MCF 10A (cell line): Measurements from ENCODE around the gene EHMT1. TPM values are rescaled to one million over a fixed set of nuclear protein-coding genes. Genes with fewer than 3 reads are reported as not detected.

Experiments
- BruUV-seq: library from RNA; stranded (reverse); fragments of 400-500 nt; replicated peaks from 2 replicates; lab custom pipeline; 2021; lab: Mats Ljungman, UMichigan
- CTCF ChIA-PET: fragments of 300-600 bp; sonication (Branson Sonifier 250); formaldehyde crosslinking; extraction: SDS; loops from one replicate; lab custom pipeline; 2021; ENCODE audit warnings: antibody characterized with exemption, inconsistent platforms; lab: Yijun Ruan, JAX
- POLR2A ChIA-PET: fragments of 300-600, 350-650 bp; sonication (Branson Sonifier 250); formaldehyde crosslinking; extraction: SDS; loops from one replicate; lab custom pipeline; 2020; ENCODE audit warnings: antibody characterized with exemption, inconsistent platforms; lab: Yijun Ruan, JAX
- DNase-seq: peaks from one replicate; pipeline ENCODE4 v3.0.0-alpha.2; 2018; ENCODE audit not compliant: unreplicated experiment
- H3K27ac Mint-ChIP-seq: one replicate; pipeline ENCODE4 v1.8.0; 2022; ENCODE audit warnings: mild to moderate bottlenecking, low read depth, mixed read lengths; ENCODE audit not compliant: unreplicated experiment
- H3K27me3 Mint-ChIP-seq: one replicate; pipeline ENCODE4 v1.8.0; 2022; ENCODE audit warnings: mixed read lengths; ENCODE audit not compliant: insufficient read depth, unreplicated experiment
- H3K36me3 Mint-ChIP-seq: one replicate; pipeline ENCODE4 v1.8.0; 2022; ENCODE audit warnings: mild to moderate bottlenecking, moderate library complexity, mixed read lengths; ENCODE audit not compliant: insufficient read depth, unreplicated experiment
- H3K4me1 Mint-ChIP-seq: one replicate; pipeline ENCODE4 v1.8.0; 2022; ENCODE audit warnings: mixed read lengths; ENCODE audit not compliant: insufficient read depth, unreplicated experiment
- H3K4me3 Mint-ChIP-seq: one replicate; pipeline ENCODE4 v1.8.0; 2022; ENCODE audit warnings: mild to moderate bottlenecking, moderate library complexity, mixed read lengths; ENCODE audit not compliant: unreplicated experiment
- H3K9me3 Mint-ChIP-seq: one replicate; pipeline ENCODE4 v1.8.0; 2022; ENCODE audit warnings: mixed read lengths; ENCODE audit not compliant: unreplicated experiment
- intact Hi-C: fragments of 100-400 bp; cut with micrococcal nuclease; formaldehyde crosslinking; loops from 2 replicates; pipeline ENCODE4 v1.14.1; 2022
- total RNA-seq: library from RNA; stranded (reverse); gene quantifications from 2 replicates; pipeline ENCODE4 v1.2.3, GENCODE V29; 2022
- TF ChIP-seq, protein P1 (sequence below): fragments of 200-600 bp; IDR thresholded peaks from one replicate; pipeline ENCODE4 v1.8.0; 2022; ENCODE audit warnings: antibody characterized with exemption, mild to moderate bottlenecking; ENCODE audit not compliant: unreplicated experiment

The EHMT1 gene
- total RNA-seq, 1 experiment from 2014 or later = 79.7 TPM

DNA sequence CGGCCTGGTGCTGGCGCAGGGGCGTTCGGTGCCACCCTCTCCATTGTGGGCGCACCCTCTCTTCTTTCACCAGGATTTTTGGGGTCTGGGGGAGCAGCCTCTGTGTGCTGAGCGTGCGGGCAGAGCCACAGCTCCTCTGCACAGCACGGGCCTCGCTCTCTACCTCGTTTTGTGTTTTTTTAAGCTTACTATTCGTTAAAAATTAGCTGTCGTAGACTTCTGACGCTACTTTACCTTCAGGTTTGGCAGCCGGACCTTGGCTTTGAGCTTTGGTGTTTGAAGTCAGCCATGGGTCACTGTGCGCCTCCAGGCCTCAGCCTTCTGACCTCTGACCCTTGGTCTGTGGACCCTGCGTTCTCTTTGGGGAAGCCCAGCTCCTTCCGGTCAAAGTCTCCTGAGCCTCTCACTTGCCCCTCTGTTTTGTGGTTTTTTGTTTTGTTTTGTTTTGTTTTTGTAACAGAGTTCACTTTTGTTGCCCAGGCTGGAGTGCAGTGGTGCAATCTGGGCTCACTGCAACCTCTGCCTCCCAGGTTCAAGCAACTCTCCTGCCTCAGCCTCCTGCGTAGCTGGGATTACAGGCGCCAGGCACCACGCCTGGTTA is 170.6 kb downstream of the EHMT1 start:
- Mint-ChIP-seq H3K9me3 (no peaks in the 10 kb centered on the region), H3K27me3 (no peaks in the 10 kb centered on the region), H3K27ac (no peak overlapping the region), H3K4me3 (no peak overlapping the region), H3K36me3 (peaks cover 69% of the 10 kb centered on the region), H3K4me1 (no peaks in the 10 kb centered on the region)
- ChIA-PET CTCF (interaction anchor here (0.6 to 1.2 kb wide), 2 partner anchors 97 to 155 kb away, joined by 3 read pairs; no protein-coding TSS in a partner anchor), POLR2A (interaction anchor here (0.6 kb wide), 1 partner anchor 81 kb away, joined by 3 read pairs; no protein-coding TSS in a partner anchor)
- TF ChIP-seq, protein P1, sequence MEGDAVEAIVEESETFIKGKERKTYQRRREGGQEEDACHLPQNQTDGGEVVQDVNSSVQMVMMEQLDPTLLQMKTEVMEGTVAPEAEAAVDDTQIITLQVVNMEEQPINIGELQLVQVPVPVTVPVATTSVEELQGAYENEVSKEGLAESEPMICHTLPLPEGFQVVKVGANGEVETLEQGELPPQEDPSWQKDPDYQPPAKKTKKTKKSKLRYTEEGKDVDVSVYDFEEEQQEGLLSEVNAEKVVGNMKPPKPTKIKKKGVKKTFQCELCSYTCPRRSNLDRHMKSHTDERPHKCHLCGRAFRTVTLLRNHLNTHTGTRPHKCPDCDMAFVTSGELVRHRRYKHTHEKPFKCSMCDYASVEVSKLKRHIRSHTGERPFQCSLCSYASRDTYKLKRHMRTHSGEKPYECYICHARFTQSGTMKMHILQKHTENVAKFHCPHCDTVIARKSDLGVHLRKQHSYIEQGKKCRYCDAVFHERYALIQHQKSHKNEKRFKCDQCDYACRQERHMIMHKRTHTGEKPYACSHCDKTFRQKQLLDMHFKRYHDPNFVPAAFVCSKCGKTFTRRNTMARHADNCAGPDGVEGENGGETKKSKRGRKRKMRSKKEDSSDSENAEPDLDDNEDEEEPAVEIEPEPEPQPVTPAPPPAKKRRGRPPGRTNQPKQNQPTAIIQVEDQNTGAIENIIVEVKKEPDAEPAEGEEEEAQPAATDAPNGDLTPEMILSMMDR = no peak
- intact Hi-C loops = no loop called here
- no TSS peak for BruUV-seq
- DNase-seq = no peak

DNA sequence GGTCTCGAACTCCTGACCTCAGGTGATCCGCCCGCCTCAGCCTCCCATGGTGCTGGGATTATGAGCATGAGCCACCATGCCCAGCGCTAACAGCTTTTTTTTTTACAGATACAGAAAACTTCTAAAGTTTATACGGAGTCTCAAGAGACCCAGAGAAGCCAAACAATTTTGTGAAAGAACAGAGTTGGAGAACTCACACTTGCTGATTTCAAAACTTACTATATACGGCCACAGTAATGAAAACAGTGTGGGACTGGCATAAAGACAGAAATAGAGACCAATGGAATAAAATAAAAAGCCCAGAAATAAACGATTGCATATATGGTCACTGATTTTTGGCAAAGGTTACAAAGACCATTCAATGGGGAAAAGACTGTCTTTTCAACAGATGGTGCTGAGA is 173.1 kb downstream of the EHMT1 start:
- no peaks in the 10 kb centered on the region for H3K27me3 Mint-ChIP-seq
- ChIA-PET CTCF (interaction anchor here (0.6 kb wide), 1 partner anchor 313 kb away, joined by 3 read pairs; no protein-coding TSS in a partner anchor), POLR2A (interaction anchor here (0.5 to 0.8 kb wide), 3 partner anchors 29 to 111 kb away, joined by 3 to 4 read pairs (median 3); no protein-coding TSS in a partner anchor)
- intact Hi-C loops = no loop called here
- H3K36me3 Mint-ChIP-seq = peaks cover 73% of the 10 kb centered on the region
- TF ChIP-seq, protein P1 = no peak
- no peak overlapping the region for H3K4me3 Mint-ChIP-seq
- H3K4me1 Mint-ChIP-seq = no peaks in the 10 kb centered on the region
- no peak for DNase-seq
- no peak overlapping the region for H3K27ac Mint-ChIP-seq
- BruUV-seq = no TSS peak
- no peaks in the 10 kb centered on the region for H3K9me3 Mint-ChIP-seq

DNA sequence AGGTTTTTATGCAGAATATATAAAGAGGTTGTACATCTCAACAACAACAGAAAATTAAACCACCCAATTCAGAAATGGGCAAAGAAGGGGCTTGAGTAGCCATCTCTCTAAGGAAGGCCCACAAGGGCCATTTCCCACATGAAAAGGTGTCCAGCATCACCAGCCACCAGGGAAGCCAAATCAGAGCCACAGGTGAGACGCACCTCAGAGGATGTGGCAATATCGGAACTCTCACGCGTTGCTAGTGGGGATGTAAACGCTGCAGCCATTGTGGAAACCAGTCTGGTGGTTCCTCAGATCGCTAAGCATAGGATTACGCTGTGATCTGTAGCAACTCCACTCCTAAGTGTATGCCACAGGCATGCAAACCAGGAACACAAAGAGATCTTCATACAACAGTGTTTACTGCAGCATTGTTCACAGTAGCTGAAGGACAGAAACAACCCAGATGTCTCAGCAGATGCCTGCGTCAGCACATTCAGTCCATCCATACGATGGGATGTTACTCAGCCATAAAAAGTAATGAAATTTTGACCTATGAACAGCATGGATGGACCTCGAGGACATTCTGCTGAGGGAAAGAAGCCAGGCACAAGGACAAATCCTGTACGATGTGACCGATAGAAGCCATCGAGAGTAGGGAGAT is 174.5 kb downstream of the EHMT1 start:
- DNase-seq = no peak
- ChIA-PET POLR2A (no interaction called here), CTCF (interaction anchor here (0.6 kb wide), 1 partner anchor 15 kb away, joined by 4 read pairs; no protein-coding TSS in a partner anchor)
- Mint-ChIP-seq H3K4me3 (no peak overlapping the region), H3K4me1 (no peaks in the 10 kb centered on the region), H3K9me3 (no peaks in the 10 kb centered on the region), H3K27ac (no peak overlapping the region), H3K27me3 (no peaks in the 10 kb centered on the region), H3K36me3 (peaks cover 81% of the 10 kb centered on the region)
- no TSS peak for BruUV-seq
- intact Hi-C loops = no loop called here
- TF ChIP-seq, protein P1 = no peak

DNA sequence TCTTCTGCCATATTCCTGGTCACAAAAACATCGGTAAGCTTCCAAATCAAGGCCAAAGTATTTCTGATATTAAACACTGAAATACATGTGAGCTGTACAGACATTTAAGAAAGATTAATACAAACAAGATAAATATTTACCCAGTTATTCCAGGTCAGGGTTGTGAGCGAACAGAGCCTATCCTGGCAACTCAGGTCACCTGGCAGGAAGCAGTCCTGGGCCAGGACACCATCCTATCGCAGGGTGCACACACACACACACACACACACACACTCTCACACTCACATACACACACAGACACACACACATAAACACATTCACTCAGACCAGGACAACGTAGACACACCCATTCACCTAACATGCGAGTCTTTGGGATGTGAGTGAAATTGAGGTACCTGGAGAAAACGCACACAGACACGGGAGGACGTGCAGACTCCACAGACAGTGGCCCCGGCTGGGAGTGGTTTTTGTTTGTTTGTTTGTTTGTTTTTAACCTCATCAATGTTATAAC is 176.4 kb downstream of the EHMT1 start:
- H3K27me3 Mint-ChIP-seq = no peaks in the 10 kb centered on the region
- no peaks in the 10 kb centered on the region for H3K9me3 Mint-ChIP-seq
- BruUV-seq = no TSS peak
- intact Hi-C loops = no loop called here
- no peak overlapping the region for H3K4me3 Mint-ChIP-seq
- H3K36me3 Mint-ChIP-seq = peaks cover 88% of the 10 kb centered on the region
- DNase-seq = no peak
- no peaks in the 10 kb centered on the region for H3K4me1 Mint-ChIP-seq
- peak overlapping the region; percentile 41 for H3K27ac Mint-ChIP-seq
- CTCF ChIA-PET = no interaction called here
- POLR2A ChIA-PET = no interaction called here
- TF ChIP-seq, protein P1 = no peak
